WTC11 (cell line): ENCODE results near the gene PROK2. TPM values are rescaled to one million over a fixed set of nuclear protein-coding genes. Genes with fewer than 3 reads are reported as not detected.

Experiments used
- ATAC-seq: fragments of 200-7000 bp; cut with Tn5 transposase; 2 replicates; pipeline ENCODE4 v1.10.0; 2021; ENCODE audit warnings: mild to moderate bottlenecking, moderate library complexity
- CTCF ChIA-PET: fragments of 300-600 bp; sonication (Branson Sonifier 250); formaldehyde crosslinking; loops from one replicate; lab custom pipeline; 2021; ENCODE audit warnings: antibody characterized with exemption; lab: Charles Lee
- POLR2A ChIA-PET: fragments of 350-600 bp; sonication (Branson Sonifier 250); formaldehyde crosslinking; loops from one replicate; lab custom pipeline; 2021; ENCODE audit warnings: antibody characterized with exemption; lab: Charles Lee
- DNase-seq: peaks from one replicate; pipeline ENCODE4 v3.0.0; 2021; ENCODE audit warnings: low spot score
- H3K27ac Mint-ChIP-seq: 2 replicates; pipeline ENCODE4 v1.8.0; 2021; ENCODE audit warnings: mixed read lengths
- H3K27me3 Mint-ChIP-seq: 2 replicates; pipeline ENCODE4 v1.8.0; 2021; ENCODE audit warnings: low read depth, mild to moderate bottlenecking, moderate library complexity, mixed read lengths
- H3K36me3 Mint-ChIP-seq: 2 replicates; pipeline ENCODE4 v1.8.0; 2021; ENCODE audit warnings: mixed read lengths
- H3K4me1 Mint-ChIP-seq: 2 replicates; pipeline ENCODE4 v1.8.0; 2022; ENCODE audit warnings: mixed read lengths
- H3K4me3 Mint-ChIP-seq: 2 replicates; pipeline ENCODE4 v1.8.0; 2021; ENCODE audit warnings: mild to moderate bottlenecking, moderate library complexity, mixed read lengths
- H3K9me3 Mint-ChIP-seq: 2 replicates; pipeline ENCODE4 v1.8.0; 2021; ENCODE audit warnings: mixed read lengths
- CREM ChIP-seq: sonication (generic); formaldehyde crosslinking; IDR thresholded peaks from 2 replicates; pipeline ENCODE4 v1.8.1; 2022; ENCODE audit warnings: mild to moderate bottlenecking, missing genetic modification reagents, moderate library complexity
- EMX1 ChIP-seq: fragments of 250-450 bp; sonication (Bioruptor Pico); IDR thresholded peaks from 2 replicates; pipeline ENCODE4 v1.8.0; 2021; ENCODE audit warnings: mild to moderate bottlenecking
- FOXP1 ChIP-seq: sonication (generic); formaldehyde crosslinking; IDR thresholded peaks from 2 replicates; pipeline ENCODE4 v1.8.0; 2022; ENCODE audit warnings: missing genetic modification reagents, mild to moderate bottlenecking, moderate library complexity, borderline replicate concordance
- JUN ChIP-seq: sonication (generic); formaldehyde crosslinking; IDR thresholded peaks from 2 replicates; pipeline ENCODE4 v1.8.0; 2023; ENCODE audit warnings: mild to moderate bottlenecking, missing genetic modification reagents
- NFATC4 ChIP-seq: fragments of 250-450 bp; sonication (Bioruptor Pico); IDR thresholded peaks from 2 replicates; pipeline ENCODE4 v1.9.0; 2021; ENCODE audit warnings: mild to moderate bottlenecking
- SMAD4 ChIP-seq: sonication (generic); formaldehyde crosslinking; IDR thresholded peaks from 2 replicates; pipeline ENCODE4 v1.8.0; 2022; ENCODE audit warnings: mild to moderate bottlenecking, missing genetic modification reagents
- TCF7 ChIP-seq: sonication (generic); formaldehyde crosslinking; IDR thresholded peaks from 2 replicates; pipeline ENCODE4 v1.8.0; 2022; ENCODE audit warnings: mild to moderate bottlenecking, low read depth, missing genetic modification reagents, moderate library complexity
- ZNF138 ChIP-seq: sonication (generic); formaldehyde crosslinking; conservative IDR thresholded peaks from 2 replicates; pipeline ENCODE4 v1.8.1; 2022; ENCODE audit warnings: mild to moderate bottlenecking, moderate library complexity, missing genetic modification reagents
- ZNF232 ChIP-seq: sonication (generic); formaldehyde crosslinking; IDR thresholded peaks from 2 replicates; pipeline ENCODE4 v1.8.0; 2022; ENCODE audit warnings: mild to moderate bottlenecking, missing genetic modification reagents
- ZNF263 ChIP-seq: sonication (generic); formaldehyde crosslinking; IDR thresholded peaks from 2 replicates; pipeline ENCODE4 v1.8.1; 2022; ENCODE audit warnings: low read depth, mild to moderate bottlenecking, moderate library complexity, missing genetic modification reagents
- ZNF396 ChIP-seq: fragments of 250-450 bp; sonication (Bioruptor Pico); IDR thresholded peaks from 2 replicates; pipeline ENCODE4 v1.8.0; 2021; ENCODE audit warnings: mild to moderate bottlenecking, moderate library complexity, borderline replicate concordance
- total RNA-seq: library from RNA; stranded (reverse); gene quantifications from 3 replicates; pipeline ENCODE4 v1.2.3, GENCODE V29; 2021
- TF ChIP-seq, protein P1 (sequence below): sonication (generic); formaldehyde crosslinking; IDR thresholded peaks from 2 replicates; pipeline ENCODE4 v1.8.1; 2023; ENCODE audit warnings: mild to moderate bottlenecking, missing genetic modification reagents, moderate library complexity
- TF ChIP-seq, protein P2 (sequence below): sonication (generic); formaldehyde crosslinking; conservative IDR thresholded peaks from 2 replicates; pipeline ENCODE4 v1.8.1; 2023; ENCODE audit warnings: mild to moderate bottlenecking, low read depth, missing genetic modification reagents, moderate library complexity
- TF ChIP-seq, protein P3 (sequence below): sonication (generic); formaldehyde crosslinking; IDR thresholded peaks from 2 replicates; pipeline ENCODE4 v1.8.1; 2023; ENCODE audit warnings: mild to moderate bottlenecking, missing genetic modification reagents, borderline replicate concordance
- TF ChIP-seq, protein P4 (sequence below): sonication (generic); formaldehyde crosslinking; IDR thresholded peaks from 2 replicates; pipeline ENCODE4 v1.8.0; 2022; ENCODE audit warnings: mild to moderate bottlenecking, missing genetic modification reagents
- TF ChIP-seq, protein P5 (sequence below): sonication (generic); formaldehyde crosslinking; conservative IDR thresholded peaks from 2 replicates; pipeline ENCODE4 v1.8.1; 2022; ENCODE audit warnings: mild to moderate bottlenecking, missing genetic modification reagents
- TF ChIP-seq, protein P6 (sequence below): sonication (generic); formaldehyde crosslinking; IDR thresholded peaks from 2 replicates; pipeline ENCODE4 v1.8.1; 2022; ENCODE audit warnings: mild to moderate bottlenecking, moderate library complexity, missing genetic modification reagents
- TF ChIP-seq, protein P7 (sequence below): fragments of 200-600 bp; IDR thresholded peaks from 2 replicates; pipeline ENCODE4 v1.8.0; 2022; ENCODE audit warnings: antibody characterized with exemption
- TF ChIP-seq, protein P8 (sequence below): fragments of 250-450 bp; sonication (Bioruptor Pico); IDR thresholded peaks from 2 replicates; pipeline ENCODE4 v1.9.0; 2021; ENCODE audit warnings: mild to moderate bottlenecking, borderline replicate concordance
- TF ChIP-seq, protein P9 (sequence below): sonication (generic); formaldehyde crosslinking; IDR thresholded peaks from 2 replicates; pipeline ENCODE4 v1.8.1; 2022; ENCODE audit warnings: mild to moderate bottlenecking, missing genetic modification reagents, moderate library complexity, borderline replicate concordance

Gene PROK2
- total RNA-seq, 1 experiment from 2014 or later, result 0.92 TPM

DNA sequence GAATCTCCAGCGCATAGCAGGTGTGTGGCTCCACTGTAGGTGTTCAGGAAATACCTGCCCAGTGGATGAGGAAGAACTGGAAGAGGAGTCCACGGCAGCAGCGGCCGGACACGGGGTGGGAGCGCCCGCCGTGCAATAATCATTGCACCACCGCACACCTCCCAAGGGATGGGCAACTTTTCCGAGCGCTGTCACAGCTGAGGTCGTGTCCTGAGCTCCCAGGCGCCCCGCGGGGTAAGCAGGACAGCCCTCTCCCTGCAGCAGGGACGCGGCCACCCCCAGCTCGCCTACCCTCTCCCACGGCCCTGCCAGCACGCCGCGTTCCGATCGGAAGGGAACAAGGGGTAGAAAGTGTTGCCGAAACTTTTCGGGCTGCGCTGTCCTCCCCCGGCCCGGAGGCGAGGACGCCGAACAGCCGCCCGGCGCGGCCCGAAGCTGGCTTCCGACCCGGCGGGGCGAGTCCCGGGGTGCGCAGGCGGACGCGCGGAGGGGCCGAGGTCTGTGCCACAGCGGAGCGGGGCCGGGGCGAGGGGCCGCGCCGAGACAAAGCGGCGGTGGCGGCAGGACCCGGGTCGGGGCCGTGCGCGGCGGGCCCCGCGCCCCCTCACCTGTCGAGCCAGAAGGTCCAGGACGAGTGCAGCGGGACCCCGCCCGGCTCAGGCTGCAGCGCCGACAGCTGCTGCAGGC, 60.2 kb downstream of the PROK2 start (continued):
- TF ChIP-seq ZNF232 (CRISPR knock-in tag) (no peak), TCF7 (CRISPR knock-in tag) (no peak), NFATC4 (CRISPR knock-in tag) (no peak), JUN (CRISPR knock-in tag) (0 out of 2 replicates have a peak, but pooled peaks have one; percentile 40), EMX1 (no peak), FOXP1 (peak; percentile 59; the same call in 1 of the 2 replicates)
- TF ChIP-seq, protein P1, sequence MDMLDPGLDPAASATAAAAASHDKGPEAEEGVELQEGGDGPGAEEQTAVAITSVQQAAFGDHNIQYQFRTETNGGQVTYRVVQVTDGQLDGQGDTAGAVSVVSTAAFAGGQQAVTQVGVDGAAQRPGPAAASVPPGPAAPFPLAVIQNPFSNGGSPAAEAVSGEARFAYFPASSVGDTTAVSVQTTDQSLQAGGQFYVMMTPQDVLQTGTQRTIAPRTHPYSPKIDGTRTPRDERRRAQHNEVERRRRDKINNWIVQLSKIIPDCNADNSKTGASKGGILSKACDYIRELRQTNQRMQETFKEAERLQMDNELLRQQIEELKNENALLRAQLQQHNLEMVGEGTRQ (CRISPR knock-in tag), result no peak
- TF ChIP-seq, protein P2, sequence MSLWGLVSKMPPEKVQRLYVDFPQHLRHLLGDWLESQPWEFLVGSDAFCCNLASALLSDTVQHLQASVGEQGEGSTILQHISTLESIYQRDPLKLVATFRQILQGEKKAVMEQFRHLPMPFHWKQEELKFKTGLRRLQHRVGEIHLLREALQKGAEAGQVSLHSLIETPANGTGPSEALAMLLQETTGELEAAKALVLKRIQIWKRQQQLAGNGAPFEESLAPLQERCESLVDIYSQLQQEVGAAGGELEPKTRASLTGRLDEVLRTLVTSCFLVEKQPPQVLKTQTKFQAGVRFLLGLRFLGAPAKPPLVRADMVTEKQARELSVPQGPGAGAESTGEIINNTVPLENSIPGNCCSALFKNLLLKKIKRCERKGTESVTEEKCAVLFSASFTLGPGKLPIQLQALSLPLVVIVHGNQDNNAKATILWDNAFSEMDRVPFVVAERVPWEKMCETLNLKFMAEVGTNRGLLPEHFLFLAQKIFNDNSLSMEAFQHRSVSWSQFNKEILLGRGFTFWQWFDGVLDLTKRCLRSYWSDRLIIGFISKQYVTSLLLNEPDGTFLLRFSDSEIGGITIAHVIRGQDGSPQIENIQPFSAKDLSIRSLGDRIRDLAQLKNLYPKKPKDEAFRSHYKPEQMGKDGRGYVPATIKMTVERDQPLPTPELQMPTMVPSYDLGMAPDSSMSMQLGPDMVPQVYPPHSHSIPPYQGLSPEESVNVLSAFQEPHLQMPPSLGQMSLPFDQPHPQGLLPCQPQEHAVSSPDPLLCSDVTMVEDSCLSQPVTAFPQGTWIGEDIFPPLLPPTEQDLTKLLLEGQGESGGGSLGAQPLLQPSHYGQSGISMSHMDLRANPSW, result 0 out of 2 replicates have a peak, but pooled peaks have one; percentile 68
- TF ChIP-seq, protein P3, sequence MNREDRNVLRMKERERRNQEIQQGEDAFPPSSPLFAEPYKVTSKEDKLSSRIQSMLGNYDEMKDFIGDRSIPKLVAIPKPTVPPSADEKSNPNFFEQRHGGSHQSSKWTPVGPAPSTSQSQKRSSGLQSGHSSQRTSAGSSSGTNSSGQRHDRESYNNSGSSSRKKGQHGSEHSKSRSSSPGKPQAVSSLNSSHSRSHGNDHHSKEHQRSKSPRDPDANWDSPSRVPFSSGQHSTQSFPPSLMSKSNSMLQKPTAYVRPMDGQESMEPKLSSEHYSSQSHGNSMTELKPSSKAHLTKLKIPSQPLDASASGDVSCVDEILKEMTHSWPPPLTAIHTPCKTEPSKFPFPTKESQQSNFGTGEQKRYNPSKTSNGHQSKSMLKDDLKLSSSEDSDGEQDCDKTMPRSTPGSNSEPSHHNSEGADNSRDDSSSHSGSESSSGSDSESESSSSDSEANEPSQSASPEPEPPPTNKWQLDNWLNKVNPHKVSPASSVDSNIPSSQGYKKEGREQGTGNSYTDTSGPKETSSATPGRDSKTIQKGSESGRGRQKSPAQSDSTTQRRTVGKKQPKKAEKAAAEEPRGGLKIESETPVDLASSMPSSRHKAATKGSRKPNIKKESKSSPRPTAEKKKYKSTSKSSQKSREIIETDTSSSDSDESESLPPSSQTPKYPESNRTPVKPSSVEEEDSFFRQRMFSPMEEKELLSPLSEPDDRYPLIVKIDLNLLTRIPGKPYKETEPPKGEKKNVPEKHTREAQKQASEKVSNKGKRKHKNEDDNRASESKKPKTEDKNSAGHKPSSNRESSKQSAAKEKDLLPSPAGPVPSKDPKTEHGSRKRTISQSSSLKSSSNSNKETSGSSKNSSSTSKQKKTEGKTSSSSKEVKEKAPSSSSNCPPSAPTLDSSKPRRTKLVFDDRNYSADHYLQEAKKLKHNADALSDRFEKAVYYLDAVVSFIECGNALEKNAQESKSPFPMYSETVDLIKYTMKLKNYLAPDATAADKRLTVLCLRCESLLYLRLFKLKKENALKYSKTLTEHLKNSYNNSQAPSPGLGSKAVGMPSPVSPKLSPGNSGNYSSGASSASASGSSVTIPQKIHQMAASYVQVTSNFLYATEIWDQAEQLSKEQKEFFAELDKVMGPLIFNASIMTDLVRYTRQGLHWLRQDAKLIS (CRISPR knock-in tag), result no peak
- TF ChIP-seq, protein P4, sequence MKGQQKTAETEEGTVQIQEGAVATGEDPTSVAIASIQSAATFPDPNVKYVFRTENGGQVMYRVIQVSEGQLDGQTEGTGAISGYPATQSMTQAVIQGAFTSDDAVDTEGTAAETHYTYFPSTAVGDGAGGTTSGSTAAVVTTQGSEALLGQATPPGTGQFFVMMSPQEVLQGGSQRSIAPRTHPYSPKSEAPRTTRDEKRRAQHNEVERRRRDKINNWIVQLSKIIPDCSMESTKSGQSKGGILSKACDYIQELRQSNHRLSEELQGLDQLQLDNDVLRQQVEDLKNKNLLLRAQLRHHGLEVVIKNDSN, result no peak
- TF ChIP-seq, protein P5, sequence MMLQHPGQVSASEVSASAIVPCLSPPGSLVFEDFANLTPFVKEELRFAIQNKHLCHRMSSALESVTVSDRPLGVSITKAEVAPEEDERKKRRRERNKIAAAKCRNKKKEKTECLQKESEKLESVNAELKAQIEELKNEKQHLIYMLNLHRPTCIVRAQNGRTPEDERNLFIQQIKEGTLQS, result no peak

DNA sequence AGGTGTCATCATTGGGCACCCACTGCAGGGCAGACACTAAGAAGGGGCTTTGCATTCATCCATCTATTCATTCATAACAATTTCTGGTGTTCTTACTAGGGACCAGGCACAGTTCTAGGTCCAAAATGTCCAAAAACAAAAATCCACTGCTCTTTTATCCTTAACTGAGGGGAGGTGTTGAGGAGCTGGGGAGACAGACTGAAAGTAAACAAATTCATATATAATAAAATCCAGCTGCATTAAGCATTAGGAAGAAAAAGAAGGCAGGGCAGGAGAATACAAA, 60.8 kb downstream of the PROK2 start:
- no peak for ATAC-seq
- no peaks in the 10 kb centered on the region for H3K9me3 Mint-ChIP-seq
- H3K4me3 Mint-ChIP-seq, result peak overlapping the region; percentile 78
- no peak for DNase-seq
- H3K36me3 Mint-ChIP-seq, result no peaks in the 10 kb centered on the region
- H3K27ac Mint-ChIP-seq, result no peak overlapping the region
- peaks cover 26% of the 10 kb centered on the region for H3K4me1 Mint-ChIP-seq
- POLR2A ChIA-PET, result no interaction called here
- peaks cover 35% of the 10 kb centered on the region for H3K27me3 Mint-ChIP-seq
- CTCF ChIA-PET, result no interaction called here
- TF ChIP-seq ZNF263 (CRISPR knock-in tag) (no peak), ZNF396 (CRISPR knock-in tag) (no peak), ZNF138 (CRISPR knock-in tag) (no peak), SMAD4 (CRISPR knock-in tag) (no peak), CREM (CRISPR knock-in tag) (no peak)
- TF ChIP-seq, protein P6, sequence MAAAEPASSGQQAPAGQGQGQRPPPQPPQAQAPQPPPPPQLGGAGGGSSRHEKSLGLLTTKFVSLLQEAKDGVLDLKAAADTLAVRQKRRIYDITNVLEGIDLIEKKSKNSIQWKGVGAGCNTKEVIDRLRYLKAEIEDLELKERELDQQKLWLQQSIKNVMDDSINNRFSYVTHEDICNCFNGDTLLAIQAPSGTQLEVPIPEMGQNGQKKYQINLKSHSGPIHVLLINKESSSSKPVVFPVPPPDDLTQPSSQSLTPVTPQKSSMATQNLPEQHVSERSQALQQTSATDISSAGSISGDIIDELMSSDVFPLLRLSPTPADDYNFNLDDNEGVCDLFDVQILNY (CRISPR knock-in tag), result no peak
- TF ChIP-seq, protein P7, sequence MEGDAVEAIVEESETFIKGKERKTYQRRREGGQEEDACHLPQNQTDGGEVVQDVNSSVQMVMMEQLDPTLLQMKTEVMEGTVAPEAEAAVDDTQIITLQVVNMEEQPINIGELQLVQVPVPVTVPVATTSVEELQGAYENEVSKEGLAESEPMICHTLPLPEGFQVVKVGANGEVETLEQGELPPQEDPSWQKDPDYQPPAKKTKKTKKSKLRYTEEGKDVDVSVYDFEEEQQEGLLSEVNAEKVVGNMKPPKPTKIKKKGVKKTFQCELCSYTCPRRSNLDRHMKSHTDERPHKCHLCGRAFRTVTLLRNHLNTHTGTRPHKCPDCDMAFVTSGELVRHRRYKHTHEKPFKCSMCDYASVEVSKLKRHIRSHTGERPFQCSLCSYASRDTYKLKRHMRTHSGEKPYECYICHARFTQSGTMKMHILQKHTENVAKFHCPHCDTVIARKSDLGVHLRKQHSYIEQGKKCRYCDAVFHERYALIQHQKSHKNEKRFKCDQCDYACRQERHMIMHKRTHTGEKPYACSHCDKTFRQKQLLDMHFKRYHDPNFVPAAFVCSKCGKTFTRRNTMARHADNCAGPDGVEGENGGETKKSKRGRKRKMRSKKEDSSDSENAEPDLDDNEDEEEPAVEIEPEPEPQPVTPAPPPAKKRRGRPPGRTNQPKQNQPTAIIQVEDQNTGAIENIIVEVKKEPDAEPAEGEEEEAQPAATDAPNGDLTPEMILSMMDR, result no peak
- TF ChIP-seq, protein P8, sequence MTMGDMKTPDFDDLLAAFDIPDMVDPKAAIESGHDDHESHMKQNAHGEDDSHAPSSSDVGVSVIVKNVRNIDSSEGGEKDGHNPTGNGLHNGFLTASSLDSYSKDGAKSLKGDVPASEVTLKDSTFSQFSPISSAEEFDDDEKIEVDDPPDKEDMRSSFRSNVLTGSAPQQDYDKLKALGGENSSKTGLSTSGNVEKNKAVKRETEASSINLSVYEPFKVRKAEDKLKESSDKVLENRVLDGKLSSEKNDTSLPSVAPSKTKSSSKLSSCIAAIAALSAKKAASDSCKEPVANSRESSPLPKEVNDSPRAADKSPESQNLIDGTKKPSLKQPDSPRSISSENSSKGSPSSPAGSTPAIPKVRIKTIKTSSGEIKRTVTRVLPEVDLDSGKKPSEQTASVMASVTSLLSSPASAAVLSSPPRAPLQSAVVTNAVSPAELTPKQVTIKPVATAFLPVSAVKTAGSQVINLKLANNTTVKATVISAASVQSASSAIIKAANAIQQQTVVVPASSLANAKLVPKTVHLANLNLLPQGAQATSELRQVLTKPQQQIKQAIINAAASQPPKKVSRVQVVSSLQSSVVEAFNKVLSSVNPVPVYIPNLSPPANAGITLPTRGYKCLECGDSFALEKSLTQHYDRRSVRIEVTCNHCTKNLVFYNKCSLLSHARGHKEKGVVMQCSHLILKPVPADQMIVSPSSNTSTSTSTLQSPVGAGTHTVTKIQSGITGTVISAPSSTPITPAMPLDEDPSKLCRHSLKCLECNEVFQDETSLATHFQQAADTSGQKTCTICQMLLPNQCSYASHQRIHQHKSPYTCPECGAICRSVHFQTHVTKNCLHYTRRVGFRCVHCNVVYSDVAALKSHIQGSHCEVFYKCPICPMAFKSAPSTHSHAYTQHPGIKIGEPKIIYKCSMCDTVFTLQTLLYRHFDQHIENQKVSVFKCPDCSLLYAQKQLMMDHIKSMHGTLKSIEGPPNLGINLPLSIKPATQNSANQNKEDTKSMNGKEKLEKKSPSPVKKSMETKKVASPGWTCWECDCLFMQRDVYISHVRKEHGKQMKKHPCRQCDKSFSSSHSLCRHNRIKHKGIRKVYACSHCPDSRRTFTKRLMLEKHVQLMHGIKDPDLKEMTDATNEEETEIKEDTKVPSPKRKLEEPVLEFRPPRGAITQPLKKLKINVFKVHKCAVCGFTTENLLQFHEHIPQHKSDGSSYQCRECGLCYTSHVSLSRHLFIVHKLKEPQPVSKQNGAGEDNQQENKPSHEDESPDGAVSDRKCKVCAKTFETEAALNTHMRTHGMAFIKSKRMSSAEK, result no peak
- TF ChIP-seq, protein P9, sequence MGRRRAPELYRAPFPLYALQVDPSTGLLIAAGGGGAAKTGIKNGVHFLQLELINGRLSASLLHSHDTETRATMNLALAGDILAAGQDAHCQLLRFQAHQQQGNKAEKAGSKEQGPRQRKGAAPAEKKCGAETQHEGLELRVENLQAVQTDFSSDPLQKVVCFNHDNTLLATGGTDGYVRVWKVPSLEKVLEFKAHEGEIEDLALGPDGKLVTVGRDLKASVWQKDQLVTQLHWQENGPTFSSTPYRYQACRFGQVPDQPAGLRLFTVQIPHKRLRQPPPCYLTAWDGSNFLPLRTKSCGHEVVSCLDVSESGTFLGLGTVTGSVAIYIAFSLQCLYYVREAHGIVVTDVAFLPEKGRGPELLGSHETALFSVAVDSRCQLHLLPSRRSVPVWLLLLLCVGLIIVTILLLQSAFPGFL, result no peak
